GM18505 (cell line): ENCODE results near the gene PPEF1.
"Not testable (repeated sequence)": the region's sequence is repeated elsewhere in the genome, so short reads cannot be mapped to it uniquely, and the experiment has no call there.

Experiments
- ATAC-seq: cut with Tn5 transposase; IDR thresholded peaks from one replicate; pipeline ENCODE4 v1.9.1; 2021; ENCODE audit not compliant: unreplicated experiment
- POLR2A ChIP-seq: IDR thresholded peaks from 4 replicates; pipeline ENCODE4 v1.6.1; 2011; ENCODE audit warnings: borderline replicate concordance; ENCODE audit not compliant: insufficient read depth, insufficient read length; ENCODE audit errors: extremely low read depth

Gene PPEF1

GRCh38 chrX:18721683-18722499 is 14.4 kb downstream of the PPEF1 start:
- no peak for TF ChIP-seq POLR2A
- no peak for ATAC-seq

GRCh38 chrX:18722500-18723071 is 15.1 kb downstream of the PPEF1 start:
- no peak for ATAC-seq
- TF ChIP-seq POLR2A = no peak

- no peak for TF ChIP-seq POLR2A
- ATAC-seq = no peak
These were observed 18.0 kb downstream of the PPEF1 start for GRCh38 chrX:18725310-18725943.

- no peak for ATAC-seq
These were observed 25.8 kb downstream of the PPEF1 start for GRCh38 chrX:18733287-18733686.

GRCh38 chrX:18739609-18740008 is 32.2 kb downstream of the PPEF1 start:
- ATAC-seq = not testable (repeated sequence)

More at GRCh38 chrX:18733287-18733686, 25.8 kb downstream of the PPEF1 start:
- no peak for TF ChIP-seq POLR2A

- no peak for TF ChIP-seq POLR2A
- ATAC-seq = no peak
These were observed 41.1 kb downstream of the PPEF1 start for GRCh38 chrX:18748499-18748898.

GRCh38 chrX:18753631-18754030 is 46.2 kb downstream of the PPEF1 start:
- TF ChIP-seq POLR2A = no peak
- ATAC-seq = no peak

- TF ChIP-seq POLR2A = no peak
- ATAC-seq = no peak
These were observed 48.2 kb downstream of the PPEF1 start for GRCh38 chrX:18755651-18756050.

- no peak for TF ChIP-seq POLR2A
- no peak for ATAC-seq
These were observed 50.8 kb downstream of the PPEF1 start for GRCh38 chrX:18757956-18758932.

GRCh38 chrX:18761750-18762149 is 54.3 kb downstream of the PPEF1 start:
- no peak for ATAC-seq
- no peak for TF ChIP-seq POLR2A

- not testable (repeated sequence) for ATAC-seq
These were observed 55.7 kb downstream of the PPEF1 start for GRCh38 chrX:18763106-18763505.

- no peak for TF ChIP-seq POLR2A
- ATAC-seq = no peak
These were observed 61.9 kb downstream of the PPEF1 start for GRCh38 chrX:18769364-18769763.

GRCh38 chrX:18769812-18770573 is 62.5 kb downstream of the PPEF1 start:
- ATAC-seq = no peak
- TF ChIP-seq POLR2A = no peak

- no peak for TF ChIP-seq POLR2A
- no peak for ATAC-seq
These were observed 82.5 kb downstream of the PPEF1 start for GRCh38 chrX:18789916-18790315.
